ENCODE data around the gene LRP2. TPM values are rescaled to one million over a fixed set of nuclear protein-coding genes. Genes with fewer than 3 reads are reported as not detected.

Gene LRP2
- total and polyA plus RNA-seq, 2 donors, result 0.26 TPM; not detected in 1

DNA sequence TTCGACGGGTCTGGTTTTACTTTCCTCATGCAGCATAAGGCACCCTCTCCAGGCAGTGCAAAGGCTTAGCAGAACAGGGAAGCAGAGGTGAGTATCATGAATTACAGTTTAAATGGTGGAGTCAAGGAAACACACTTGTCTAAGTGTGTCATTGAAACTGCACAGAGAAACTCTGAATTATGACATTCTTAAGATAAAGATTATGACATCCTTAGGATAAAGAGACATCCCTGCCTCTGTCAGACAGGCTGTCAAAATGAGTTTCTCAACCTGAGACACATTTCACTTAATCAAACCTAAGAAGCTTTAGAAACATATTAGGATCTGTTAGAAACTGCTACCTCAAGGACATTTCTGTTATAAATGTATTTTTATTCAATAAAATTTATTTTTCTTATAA lies 179.8 kb downstream of the LRP2 start:
- Histone ChIP-seq H3K4me1 (ENCODE audit: insufficient read depth) (no peaks in the 10 kb centered on the region), H3K27ac (ENCODE audit: low read depth) (no peak overlapping the region), H3K36me3 (ENCODE audit: insufficient read depth) (no peaks in the 10 kb centered on the region), H3K4me3 (ENCODE audit: low read depth, low read length) (no peak overlapping the region)
- 83% methylated on average over 2 of the region's 2 CpGs for WGBS
- DNase-seq (ENCODE audit: extremely low spot score), result no peak

- DNase-seq (ENCODE audit: extremely low spot score), result no peak
- WGBS, result 91% methylated on average over 1 of the region's 1 CpG
- Histone ChIP-seq H3K4me1 (ENCODE audit: insufficient read depth) (no peaks in the 10 kb centered on the region), H3K27ac (ENCODE audit: low read depth) (no peak overlapping the region), H3K4me3 (ENCODE audit: low read depth, low read length) (no peak overlapping the region), H3K36me3 (ENCODE audit: insufficient read depth) (no peaks in the 10 kb centered on the region)
Observed at GRCh38 chr2:169178804-169179390, 183.4 kb downstream of the LRP2 start.

DNA sequence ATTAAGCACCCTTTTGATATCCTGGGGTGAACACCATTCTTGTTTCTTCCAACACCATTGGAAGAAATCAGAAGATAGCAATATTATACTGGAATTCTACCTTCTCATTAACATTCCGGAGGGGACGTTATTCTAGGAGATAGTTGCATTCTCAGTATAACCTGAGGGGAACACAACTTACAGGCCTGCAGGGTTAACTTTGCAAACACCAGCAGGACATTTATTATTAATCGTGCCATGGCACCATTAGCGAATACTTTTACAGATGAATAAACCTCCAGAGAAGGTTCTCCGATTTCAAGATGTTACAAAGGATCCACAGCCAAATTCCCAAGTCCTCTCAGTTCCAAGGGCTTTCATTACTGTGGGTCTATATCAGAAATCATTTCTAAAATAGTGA lies 184.0 kb downstream of the LRP2 start:
- no peaks in the 10 kb centered on the region for H3K4me1 ChIP-seq (ENCODE audit: insufficient read depth)
- H3K36me3 ChIP-seq (ENCODE audit: insufficient read depth), result no peaks in the 10 kb centered on the region
- WGBS, result 86% methylated on average over 5 of the region's 5 CpGs
- no peak overlapping the region for H3K27ac ChIP-seq (ENCODE audit: low read depth)
- no peak overlapping the region for H3K4me3 ChIP-seq (ENCODE audit: low read depth, low read length)
- DNase-seq (ENCODE audit: extremely low spot score), result no peak

GRCh38 chr2:169175112-169175511 lies 187.2 kb downstream of the LRP2 start:
- no peak overlapping the region for H3K4me3 ChIP-seq (ENCODE audit: low read depth, low read length)
- WGBS, result 92% methylated on average over 10 of the region's 10 CpGs
- no peak for DNase-seq (ENCODE audit: extremely low spot score)

GRCh38 chr2:169173876-169174275 lies 188.5 kb downstream of the LRP2 start:
- Histone ChIP-seq H3K4me3 (ENCODE audit: low read depth, low read length) (no peak overlapping the region), H3K4me1 (ENCODE audit: insufficient read depth) (no peaks in the 10 kb centered on the region), H3K36me3 (ENCODE audit: insufficient read depth) (no peaks in the 10 kb centered on the region), H3K27ac (ENCODE audit: low read depth) (no peak overlapping the region)
- 74% methylated on average over 9 of the region's 9 CpGs for WGBS
- no peak for DNase-seq (ENCODE audit: extremely low spot score)

More at GRCh38 chr2:169175112-169175511, 187.2 kb downstream of the LRP2 start:
- no peaks in the 10 kb centered on the region for H3K36me3 ChIP-seq (ENCODE audit: insufficient read depth)
- no peaks in the 10 kb centered on the region for H3K4me1 ChIP-seq (ENCODE audit: insufficient read depth)
- H3K27ac ChIP-seq (ENCODE audit: low read depth), result no peak overlapping the region

DNA sequence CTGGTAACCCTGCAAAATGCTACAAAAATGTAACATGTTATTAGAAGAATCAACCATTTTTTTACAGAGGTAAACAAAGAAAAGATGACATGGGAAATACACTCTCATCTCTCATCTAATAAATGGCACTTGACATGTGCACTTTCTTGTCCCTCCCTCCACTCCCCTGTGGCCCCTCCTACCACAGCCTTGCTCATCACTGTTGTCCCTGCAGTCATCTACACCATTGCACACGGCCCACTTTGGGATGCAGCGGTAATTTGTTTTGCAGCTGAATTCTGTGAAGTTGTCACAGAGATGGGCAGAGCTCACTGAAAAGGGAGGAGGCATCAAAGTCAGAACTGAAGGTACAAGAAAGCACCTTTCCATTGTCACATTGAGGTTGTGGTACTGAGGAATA lies 189.4 kb downstream of the LRP2 start:
- H3K4me1 ChIP-seq (ENCODE audit: insufficient read depth), result no peaks in the 10 kb centered on the region
- no peak overlapping the region for H3K27ac ChIP-seq (ENCODE audit: low read depth)
- H3K36me3 ChIP-seq (ENCODE audit: insufficient read depth), result no peaks in the 10 kb centered on the region
- H3K4me3 ChIP-seq (ENCODE audit: low read depth, low read length), result no peak overlapping the region
- WGBS, result 76% methylated on average over 2 of the region's 2 CpGs
- no peak for DNase-seq (ENCODE audit: extremely low spot score)

DNA sequence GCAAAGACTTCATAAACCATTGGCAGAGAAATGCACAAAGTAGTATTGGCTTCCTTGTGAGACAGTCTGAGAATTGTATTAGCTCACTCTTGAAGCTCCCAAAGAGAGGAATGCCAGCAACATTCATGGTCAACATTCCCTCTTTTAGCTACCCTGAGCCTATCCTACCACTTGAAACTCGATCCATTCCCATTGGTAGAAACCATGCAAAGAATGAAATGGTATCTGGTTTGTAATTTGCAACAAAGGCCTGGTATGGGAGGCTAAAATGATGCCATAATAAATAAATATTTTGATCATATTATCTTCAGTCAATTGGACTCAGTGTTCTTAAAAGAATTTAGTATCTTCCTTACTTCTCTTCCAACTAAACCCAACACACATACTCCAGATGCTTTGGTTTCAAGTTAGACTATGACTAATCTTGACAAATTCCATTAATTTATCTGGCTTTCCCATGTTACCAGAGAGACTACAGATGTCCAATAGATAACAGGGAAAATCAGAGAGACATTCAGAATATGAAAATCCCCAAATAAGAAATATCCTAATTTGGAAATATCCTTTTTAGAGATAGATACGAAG lies 190.1 kb downstream of the LRP2 start:
- H3K27ac ChIP-seq (ENCODE audit: low read depth), result no peak overlapping the region
- WGBS, result 78% methylated on average over 2 of the region's 2 CpGs
- no peaks in the 10 kb centered on the region for H3K4me1 ChIP-seq (ENCODE audit: insufficient read depth)
- H3K4me3 ChIP-seq (ENCODE audit: low read depth, low read length), result no peak overlapping the region
- H3K36me3 ChIP-seq (ENCODE audit: insufficient read depth), result no peaks in the 10 kb centered on the region
- DNase-seq (ENCODE audit: extremely low spot score), result no peak

DNA sequence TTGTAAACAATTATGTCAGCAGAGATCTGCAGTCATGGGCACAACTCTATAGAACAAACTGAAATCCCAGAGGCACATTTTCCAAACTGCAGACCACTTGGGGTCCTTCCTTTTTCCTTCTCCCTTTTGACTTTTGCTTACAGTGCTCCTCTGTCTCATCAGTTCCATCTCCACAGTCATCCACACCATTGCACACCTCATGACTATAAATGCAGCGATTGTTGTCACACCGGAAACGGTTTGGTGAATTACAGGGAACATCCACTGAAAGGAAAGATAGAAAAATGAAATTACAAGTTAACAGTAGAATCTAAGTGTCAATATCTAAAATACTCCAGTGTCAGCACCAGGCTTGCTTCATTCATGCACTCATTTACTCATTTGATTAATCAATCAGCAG lies 196.5 kb downstream of the LRP2 start:
- no peaks in the 10 kb centered on the region for H3K4me1 ChIP-seq (ENCODE audit: insufficient read depth)
- no peak overlapping the region for H3K4me3 ChIP-seq (ENCODE audit: low read depth, low read length)
- WGBS, result 93% methylated on average over 3 of the region's 3 CpGs
- no peaks in the 10 kb centered on the region for H3K36me3 ChIP-seq (ENCODE audit: insufficient read depth)
- no peak overlapping the region for H3K27ac ChIP-seq (ENCODE audit: low read depth)
- DNase-seq (ENCODE audit: extremely low spot score), result no peak

GRCh38 chr2:169164311-169164710 lies 198.0 kb downstream of the LRP2 start:
- Histone ChIP-seq H3K36me3 (ENCODE audit: insufficient read depth) (no peaks in the 10 kb centered on the region), H3K27ac (ENCODE audit: low read depth) (no peak overlapping the region)
- WGBS, result 82% methylated on average over 2 of the region's 2 CpGs

DNA sequence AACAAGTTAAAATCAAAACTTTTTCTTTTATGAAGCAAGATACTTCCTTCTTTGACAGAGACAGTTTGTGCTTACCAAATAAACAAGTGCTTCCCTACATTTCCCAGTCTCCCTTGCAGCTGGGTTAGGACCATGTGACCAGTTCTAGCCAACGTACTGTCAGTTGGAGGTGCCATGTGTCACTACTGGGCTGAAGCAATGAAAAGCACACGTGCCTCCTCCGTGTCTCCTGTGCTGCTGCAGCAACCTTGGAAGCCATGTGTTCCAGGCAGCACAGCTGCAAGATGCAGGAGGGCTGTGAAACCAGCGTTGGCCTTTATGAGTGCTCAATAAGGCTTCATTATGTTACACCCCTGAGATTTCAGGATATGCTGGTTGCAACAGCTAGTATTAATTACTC lies 199.7 kb downstream of the LRP2 start:
- Histone ChIP-seq H3K4me1 (ENCODE audit: insufficient read depth) (no peaks in the 10 kb centered on the region), H3K27ac (ENCODE audit: low read depth) (no peak overlapping the region), H3K36me3 (ENCODE audit: insufficient read depth) (no peaks in the 10 kb centered on the region), H3K4me3 (ENCODE audit: low read depth, low read length) (no peak overlapping the region)
- no peak for DNase-seq (ENCODE audit: extremely low spot score)
- WGBS, result 64% methylated on average over 4 of the region's 4 CpGs

More at GRCh38 chr2:169164311-169164710, 198.0 kb downstream of the LRP2 start:
- DNase-seq (ENCODE audit: extremely low spot score), result no peak
- H3K4me1 ChIP-seq (ENCODE audit: insufficient read depth), result no peaks in the 10 kb centered on the region
- no peak overlapping the region for H3K4me3 ChIP-seq (ENCODE audit: low read depth, low read length)

GRCh38 chr2:169160926-169161481 lies 201.3 kb downstream of the LRP2 start:
- Histone ChIP-seq H3K27ac (ENCODE audit: low read depth) (no peak overlapping the region), H3K4me1 (ENCODE audit: insufficient read depth) (no peaks in the 10 kb centered on the region), H3K4me3 (ENCODE audit: low read depth, low read length) (no peak overlapping the region), H3K36me3 (ENCODE audit: insufficient read depth) (no peaks in the 10 kb centered on the region)
- no peak for DNase-seq (ENCODE audit: extremely low spot score)
- WGBS, result 88% methylated on average over 2 of the region's 2 CpGs

GRCh38 chr2:169159686-169160085 lies 202.6 kb downstream of the LRP2 start:
- WGBS, result 24% methylated on average over 2 of the region's 2 CpGs
- Histone ChIP-seq H3K36me3 (ENCODE audit: insufficient read depth) (no peaks in the 10 kb centered on the region), H3K4me3 (ENCODE audit: low read depth, low read length) (no peak overlapping the region), H3K27ac (ENCODE audit: low read depth) (no peak overlapping the region), H3K4me1 (ENCODE audit: insufficient read depth) (no peaks in the 10 kb centered on the region)
- DNase-seq (ENCODE audit: extremely low spot score), result no peak

DNA sequence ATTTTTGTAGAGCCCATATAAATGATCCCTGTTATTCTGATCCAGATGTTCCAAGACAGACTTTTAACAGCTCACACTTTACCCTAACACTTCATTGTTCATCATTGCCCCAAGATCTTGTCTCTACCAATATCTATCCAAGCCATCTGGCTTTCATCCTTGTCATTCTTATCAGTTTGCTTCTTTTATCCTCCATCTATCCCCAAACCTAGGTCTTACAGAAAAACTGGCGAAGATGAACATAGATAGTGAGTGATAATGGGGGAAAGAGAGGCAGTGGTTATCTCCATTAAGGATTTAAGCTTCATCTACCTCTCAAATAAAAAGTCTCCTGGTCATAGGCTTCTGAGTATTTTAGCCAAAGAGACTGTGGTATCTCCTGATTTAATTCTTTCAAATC lies 203.5 kb downstream of the LRP2 start:
- H3K4me3 ChIP-seq (ENCODE audit: low read depth, low read length), result no peak overlapping the region
- H3K4me1 ChIP-seq (ENCODE audit: insufficient read depth), result no peaks in the 10 kb centered on the region
- H3K27ac ChIP-seq (ENCODE audit: low read depth), result no peak overlapping the region
- no peak for DNase-seq (ENCODE audit: extremely low spot score)
- no peaks in the 10 kb centered on the region for H3K36me3 ChIP-seq (ENCODE audit: insufficient read depth)
- WGBS, result 18% methylated on average over 1 of the region's 1 CpG

DNA sequence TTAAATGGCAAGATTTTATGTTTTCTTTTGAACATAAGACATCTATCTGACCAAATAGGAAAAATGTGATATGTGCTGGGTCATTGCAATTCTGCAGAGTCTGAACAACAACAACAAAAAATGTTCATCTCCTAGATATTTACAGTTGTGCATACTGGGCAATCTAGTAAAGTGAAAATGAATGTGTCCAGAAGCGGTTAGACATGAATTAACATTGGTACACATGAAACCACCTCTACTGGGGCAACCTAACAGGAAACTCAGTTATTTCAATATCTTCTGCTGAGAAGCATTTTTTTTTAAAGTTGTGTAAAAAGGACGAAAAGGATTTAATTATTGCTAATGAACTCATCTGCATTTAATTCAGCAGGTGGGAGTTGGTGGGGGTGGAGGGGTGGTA lies 216.1 kb downstream of the LRP2 start:
- WGBS, result 88% methylated on average over 2 of the region's 2 CpGs
- no peak overlapping the region for H3K27ac ChIP-seq (ENCODE audit: low read depth)
- no peaks in the 10 kb centered on the region for H3K4me1 ChIP-seq (ENCODE audit: insufficient read depth)
- no peak for DNase-seq (ENCODE audit: extremely low spot score)
- H3K36me3 ChIP-seq (ENCODE audit: insufficient read depth), result no peaks in the 10 kb centered on the region
- H3K4me3 ChIP-seq (ENCODE audit: low read depth, low read length), result no peak overlapping the region
